ENCODE results near the gene LPGAT1.
"Not testable (repeated sequence)": the region's sequence is repeated elsewhere in the genome, so short reads cannot be mapped to it uniquely, and the experiment has no call there.

Gene LPGAT1

DNA sequence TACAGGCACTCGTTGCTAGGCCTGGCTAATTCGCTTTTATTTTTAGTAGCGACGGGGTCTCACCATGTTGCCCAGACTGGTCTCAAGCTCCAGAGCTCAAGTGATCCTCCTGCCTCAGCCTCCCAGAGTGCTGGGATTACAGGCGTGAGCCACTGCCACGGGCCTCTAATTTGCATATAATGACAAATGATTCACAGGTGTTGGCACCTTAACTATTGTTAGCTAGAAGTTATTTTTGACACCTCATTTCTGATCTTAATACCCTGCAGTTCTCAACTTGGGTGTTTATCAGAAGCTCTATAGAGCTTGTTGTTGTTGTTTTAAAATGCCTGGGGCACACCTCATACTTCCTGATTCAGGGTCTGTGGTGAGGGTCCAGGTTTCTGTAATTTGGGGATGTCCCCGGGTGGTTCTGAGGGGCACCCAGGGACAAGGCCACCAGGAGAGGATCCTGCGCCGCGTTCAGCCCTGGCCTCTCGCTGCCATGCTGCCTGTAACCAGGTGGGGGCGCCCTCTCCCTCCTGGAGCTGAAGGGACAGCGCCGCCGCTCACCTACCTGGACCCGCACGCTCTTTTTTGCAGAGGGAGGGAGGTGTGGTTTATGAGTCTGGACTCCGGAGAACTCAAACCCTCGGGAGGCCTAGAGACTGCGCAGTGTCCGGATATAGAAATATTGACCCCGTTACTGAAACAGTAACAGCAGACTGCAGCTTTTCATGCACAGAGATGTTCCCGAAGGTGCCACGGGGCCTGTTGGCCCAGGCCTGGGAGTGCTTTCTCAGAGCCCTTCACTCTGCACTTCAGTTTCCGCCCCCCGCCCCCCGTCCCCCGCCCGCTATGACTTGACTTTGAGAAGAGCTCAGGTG lies 132.2 kb downstream of the LPGAT1 start:
- DNase-seq = peak; percentile 39

DNA sequence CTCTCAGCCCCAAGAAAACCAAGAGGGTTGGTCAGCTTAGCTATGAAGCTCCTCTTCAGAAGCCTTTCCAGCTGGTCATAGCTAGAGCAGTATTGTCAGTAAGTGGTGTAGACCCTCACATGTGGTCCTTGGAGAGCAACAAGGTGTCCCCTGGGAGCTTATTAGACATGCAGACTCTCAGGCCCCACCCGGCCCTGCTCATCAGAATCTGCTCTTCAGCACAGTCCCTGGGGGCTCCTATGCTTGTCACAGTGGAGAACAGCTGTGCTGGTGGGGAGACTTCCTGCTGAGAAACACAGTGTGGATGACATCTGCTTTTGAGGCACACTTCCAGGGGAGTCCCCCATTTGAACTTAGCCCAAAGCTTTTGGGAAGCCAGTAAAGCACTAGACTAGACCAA lies 133.2 kb downstream of the LPGAT1 start:
- no peak for DNase-seq

DNA sequence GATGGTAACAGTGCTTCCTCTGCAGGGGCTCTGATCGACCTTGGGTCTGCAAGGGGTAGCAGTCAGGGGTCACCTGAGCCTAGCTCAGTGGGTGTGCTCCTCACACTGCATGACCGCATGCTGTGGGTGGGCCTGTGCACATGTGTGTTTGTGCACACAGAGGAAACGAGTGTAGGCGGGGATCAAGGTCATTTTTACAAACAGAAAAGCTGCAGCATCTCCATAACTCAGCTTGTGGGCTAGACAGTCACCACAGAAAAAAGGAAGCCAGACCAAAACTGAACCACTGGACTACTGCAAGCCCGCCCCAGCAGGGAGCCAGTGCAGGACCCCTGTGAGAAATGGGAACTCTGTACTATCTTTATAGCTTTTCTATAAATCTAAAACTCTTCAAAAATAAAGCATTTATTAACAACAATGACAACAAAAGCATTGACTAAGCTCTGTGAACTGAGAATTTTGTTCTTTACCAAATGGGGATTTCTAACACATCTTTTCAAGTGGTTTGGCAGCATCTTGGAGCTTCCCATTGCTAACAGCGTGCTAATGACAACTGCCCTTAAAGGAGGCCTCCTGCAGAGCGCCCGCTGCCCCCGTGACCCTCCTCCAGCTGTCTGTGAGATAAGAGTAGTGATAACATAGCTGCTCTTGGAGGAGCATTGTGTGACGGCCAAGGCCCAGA lies 135.3 kb downstream of the LPGAT1 start:
- no peak for DNase-seq

DNA sequence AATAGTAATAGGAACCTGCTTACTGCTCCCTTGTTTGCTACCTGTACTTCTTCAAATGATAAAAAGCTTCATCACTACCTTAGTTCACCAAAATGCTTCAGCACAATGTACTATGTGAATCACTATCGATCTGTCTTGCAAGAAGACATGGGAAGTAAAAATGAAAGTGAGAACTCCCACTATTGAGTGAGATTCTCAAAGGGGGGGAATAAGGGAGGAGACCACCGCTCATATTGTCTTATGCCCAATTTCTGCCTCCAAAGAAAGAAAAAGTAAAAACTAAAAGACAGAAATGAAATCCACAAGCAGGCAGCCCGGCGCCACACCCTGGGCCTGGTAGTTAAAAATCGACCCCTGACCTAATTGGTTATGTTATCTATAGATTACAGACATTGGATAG lies 136.7 kb downstream of the LPGAT1 start:
- DNase-seq = not testable (repeated sequence)

Measured in HCEC 1CT (cell line).